ENCODE results near the gene ISOC1. TPM values are rescaled to one million over a fixed set of nuclear protein-coding genes. Genes with fewer than 3 reads are reported as not detected.

The ISOC1 gene
- total and polyA plus RNA-seq, 2 of the 13 experiments (the other 11 are each of a cell fraction or from before 2014, with no cell fraction given) = 25.7 to 51.3 TPM

DNA sequence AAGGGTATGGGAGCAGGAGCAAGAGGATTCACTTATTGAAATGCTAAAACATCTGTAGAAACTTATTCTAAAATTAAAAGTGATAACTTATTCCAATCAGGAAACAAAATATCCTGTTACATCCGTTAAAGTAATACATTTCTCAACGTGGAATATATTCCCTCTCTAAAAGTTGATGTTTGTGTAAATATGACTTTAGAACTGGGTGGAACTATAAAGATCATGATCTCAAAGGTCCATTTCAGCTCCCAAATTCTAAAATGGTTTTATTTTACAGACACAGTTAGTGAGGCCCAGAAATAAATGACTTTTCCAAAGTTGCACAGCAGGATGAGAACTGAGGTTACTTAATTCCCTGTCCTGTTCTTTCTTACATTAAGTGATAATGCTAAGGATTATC, 21.1 kb downstream of the ISOC1 start (continued):
- TF ChIP-seq, protein P1, sequence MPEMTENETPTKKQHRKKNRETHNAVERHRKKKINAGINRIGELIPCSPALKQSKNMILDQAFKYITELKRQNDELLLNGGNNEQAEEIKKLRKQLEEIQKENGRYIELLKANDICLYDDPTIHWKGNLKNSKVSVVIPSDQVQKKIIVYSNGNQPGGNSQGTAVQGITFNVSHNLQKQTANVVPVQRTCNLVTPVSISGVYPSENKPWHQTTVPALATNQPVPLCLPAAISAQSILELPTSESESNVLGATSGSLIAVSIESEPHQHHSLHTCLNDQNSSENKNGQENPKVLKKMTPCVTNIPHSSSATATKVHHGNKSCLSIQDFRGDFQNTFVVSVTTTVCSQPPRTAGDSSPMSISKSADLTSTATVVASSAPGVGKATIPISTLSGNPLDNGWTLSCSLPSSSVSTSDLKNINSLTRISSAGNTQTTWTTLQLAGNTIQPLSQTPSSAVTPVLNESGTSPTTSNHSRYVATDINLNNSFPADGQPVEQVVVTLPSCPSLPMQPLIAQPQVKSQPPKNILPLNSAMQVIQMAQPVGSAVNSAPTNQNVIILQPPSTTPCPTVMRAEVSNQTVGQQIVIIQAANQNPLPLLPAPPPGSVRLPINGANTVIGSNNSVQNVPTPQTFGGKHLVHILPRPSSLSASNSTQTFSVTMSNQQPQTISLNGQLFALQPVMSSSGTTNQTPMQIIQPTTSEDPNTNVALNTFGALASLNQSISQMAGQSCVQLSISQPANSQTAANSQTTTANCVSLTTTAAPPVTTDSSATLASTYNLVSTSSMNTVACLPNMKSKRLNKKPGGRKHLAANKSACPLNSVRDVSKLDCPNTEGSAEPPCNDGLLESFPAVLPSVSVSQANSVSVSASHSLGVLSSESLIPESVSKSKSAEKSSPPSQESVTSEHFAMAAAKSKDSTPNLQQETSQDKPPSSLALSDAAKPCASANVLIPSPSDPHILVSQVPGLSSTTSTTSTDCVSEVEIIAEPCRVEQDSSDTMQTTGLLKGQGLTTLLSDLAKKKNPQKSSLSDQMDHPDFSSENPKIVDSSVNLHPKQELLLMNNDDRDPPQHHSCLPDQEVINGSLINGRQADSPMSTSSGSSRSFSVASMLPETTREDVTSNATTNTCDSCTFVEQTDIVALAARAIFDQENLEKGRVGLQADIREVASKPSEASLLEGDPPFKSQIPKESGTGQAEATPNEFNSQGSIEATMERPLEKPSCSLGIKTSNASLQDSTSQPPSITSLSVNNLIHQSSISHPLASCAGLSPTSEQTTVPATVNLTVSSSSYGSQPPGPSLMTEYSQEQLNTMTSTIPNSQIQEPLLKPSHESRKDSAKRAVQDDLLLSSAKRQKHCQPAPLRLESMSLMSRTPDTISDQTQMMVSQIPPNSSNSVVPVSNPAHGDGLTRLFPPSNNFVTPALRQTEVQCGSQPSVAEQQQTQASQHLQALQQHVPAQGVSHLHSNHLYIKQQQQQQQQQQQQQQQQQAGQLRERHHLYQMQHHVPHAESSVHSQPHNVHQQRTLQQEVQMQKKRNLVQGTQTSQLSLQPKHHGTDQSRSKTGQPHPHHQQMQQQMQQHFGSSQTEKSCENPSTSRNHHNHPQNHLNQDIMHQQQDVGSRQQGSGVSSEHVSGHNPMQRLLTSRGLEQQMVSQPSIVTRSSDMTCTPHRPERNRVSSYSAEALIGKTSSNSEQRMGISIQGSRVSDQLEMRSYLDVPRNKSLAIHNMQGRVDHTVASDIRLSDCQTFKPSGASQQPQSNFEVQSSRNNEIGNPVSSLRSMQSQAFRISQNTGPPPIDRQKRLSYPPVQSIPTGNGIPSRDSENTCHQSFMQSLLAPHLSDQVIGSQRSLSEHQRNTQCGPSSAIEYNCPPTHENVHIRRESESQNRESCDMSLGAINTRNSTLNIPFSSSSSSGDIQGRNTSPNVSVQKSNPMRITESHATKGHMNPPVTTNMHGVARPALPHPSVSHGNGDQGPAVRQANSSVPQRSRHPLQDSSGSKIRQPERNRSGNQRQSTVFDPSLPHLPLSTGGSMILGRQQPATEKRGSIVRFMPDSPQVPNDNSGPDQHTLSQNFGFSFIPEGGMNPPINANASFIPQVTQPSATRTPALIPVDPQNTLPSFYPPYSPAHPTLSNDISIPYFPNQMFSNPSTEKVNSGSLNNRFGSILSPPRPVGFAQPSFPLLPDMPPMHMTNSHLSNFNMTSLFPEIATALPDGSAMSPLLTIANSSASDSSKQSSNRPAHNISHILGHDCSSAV (CRISPR knock-in tag; IDR thresholded peaks at IDR 0.05; ENCODE audit: borderline replicate concordance) = no peak
- TF ChIP-seq MTA1 (CRISPR knock-in tag; IDR thresholded peaks at IDR 0.05; ENCODE audit: borderline replicate concordance) = no peak
- no peak for TF ChIP-seq ZNF235 (CRISPR knock-in tag; IDR thresholded peaks at IDR 0.05; ENCODE audit: borderline replicate concordance)
- TF ChIP-seq, protein P2, sequence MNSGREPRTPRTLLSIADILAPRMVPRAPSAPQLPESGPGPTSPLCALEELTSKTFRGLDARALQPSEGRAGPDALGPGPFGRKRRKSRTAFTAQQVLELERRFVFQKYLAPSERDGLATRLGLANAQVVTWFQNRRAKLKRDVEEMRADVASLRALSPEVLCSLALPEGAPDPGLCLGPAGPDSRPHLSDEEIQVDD (CRISPR knock-in tag; IDR thresholded peaks at IDR 0.05; ENCODE audit: borderline replicate concordance) = no peak
- TF ChIP-seq, protein P3, sequence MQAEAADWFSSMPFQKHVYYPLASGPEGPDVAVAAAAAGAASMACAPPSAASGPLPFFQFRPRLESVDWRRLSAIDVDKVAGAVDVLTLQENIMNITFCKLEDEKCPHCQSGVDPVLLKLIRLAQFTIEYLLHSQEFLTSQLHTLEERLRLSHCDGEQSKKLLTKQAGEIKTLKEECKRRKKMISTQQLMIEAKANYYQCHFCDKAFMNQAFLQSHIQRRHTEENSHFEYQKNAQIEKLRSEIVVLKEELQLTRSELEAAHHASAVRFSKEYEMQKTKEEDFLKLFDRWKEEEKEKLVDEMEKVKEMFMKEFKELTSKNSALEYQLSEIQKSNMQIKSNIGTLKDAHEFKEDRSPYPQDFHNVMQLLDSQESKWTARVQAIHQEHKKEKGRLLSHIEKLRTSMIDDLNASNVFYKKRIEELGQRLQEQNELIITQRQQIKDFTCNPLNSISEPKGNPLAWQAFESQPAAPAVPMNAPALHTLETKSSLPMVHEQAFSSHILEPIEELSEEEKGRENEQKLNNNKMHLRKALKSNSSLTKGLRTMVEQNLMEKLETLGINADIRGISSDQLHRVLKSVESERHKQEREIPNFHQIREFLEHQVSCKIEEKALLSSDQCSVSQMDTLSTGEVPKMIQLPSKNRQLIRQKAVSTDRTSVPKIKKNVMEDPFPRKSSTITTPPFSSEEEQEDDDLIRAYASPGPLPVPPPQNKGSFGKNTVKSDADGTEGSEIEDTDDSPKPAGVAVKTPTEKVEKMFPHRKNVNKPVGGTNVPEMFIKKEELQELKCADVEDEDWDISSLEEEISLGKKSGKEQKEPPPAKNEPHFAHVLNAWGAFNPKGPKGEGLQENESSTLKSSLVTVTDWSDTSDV (CRISPR knock-in tag; IDR thresholded peaks at IDR 0.05) = no peak
- no peak for TF ChIP-seq NCOA2 (CRISPR knock-in tag; IDR thresholded peaks at IDR 0.05)
- TF ChIP-seq, protein P4, sequence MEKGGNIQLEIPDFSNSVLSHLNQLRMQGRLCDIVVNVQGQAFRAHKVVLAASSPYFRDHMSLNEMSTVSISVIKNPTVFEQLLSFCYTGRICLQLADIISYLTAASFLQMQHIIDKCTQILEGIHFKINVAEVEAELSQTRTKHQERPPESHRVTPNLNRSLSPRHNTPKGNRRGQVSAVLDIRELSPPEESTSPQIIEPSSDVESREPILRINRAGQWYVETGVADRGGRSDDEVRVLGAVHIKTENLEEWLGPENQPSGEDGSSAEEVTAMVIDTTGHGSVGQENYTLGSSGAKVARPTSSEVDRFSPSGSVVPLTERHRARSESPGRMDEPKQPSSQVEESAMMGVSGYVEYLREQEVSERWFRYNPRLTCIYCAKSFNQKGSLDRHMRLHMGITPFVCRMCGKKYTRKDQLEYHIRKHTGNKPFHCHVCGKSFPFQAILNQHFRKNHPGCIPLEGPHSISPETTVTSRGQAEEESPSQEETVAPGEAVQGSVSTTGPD (CRISPR knock-in tag; IDR thresholded peaks at IDR 0.05) = no peak
- TF ChIP-seq, protein P5, sequence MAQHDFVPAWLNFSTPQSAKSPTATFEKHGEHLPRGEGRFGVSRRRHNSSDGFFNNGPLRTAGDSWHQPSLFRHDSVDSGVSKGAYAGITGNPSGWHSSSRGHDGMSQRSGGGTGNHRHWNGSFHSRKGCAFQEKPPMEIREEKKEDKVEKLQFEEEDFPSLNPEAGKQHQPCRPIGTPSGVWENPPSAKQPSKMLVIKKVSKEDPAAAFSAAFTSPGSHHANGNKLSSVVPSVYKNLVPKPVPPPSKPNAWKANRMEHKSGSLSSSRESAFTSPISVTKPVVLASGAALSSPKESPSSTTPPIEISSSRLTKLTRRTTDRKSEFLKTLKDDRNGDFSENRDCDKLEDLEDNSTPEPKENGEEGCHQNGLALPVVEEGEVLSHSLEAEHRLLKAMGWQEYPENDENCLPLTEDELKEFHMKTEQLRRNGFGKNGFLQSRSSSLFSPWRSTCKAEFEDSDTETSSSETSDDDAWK (CRISPR knock-in tag; IDR thresholded peaks at IDR 0.05) = no peak
- no peak for TF ChIP-seq SIN3A (IDR thresholded peaks at IDR 0.05; ENCODE audit: borderline replicate concordance, low read depth, low read length)
- TF ChIP-seq ZC3H4 (CRISPR knock-in tag; IDR thresholded peaks at IDR 0.05; ENCODE audit: borderline replicate concordance) = no peak
- TF ChIP-seq, protein P6, sequence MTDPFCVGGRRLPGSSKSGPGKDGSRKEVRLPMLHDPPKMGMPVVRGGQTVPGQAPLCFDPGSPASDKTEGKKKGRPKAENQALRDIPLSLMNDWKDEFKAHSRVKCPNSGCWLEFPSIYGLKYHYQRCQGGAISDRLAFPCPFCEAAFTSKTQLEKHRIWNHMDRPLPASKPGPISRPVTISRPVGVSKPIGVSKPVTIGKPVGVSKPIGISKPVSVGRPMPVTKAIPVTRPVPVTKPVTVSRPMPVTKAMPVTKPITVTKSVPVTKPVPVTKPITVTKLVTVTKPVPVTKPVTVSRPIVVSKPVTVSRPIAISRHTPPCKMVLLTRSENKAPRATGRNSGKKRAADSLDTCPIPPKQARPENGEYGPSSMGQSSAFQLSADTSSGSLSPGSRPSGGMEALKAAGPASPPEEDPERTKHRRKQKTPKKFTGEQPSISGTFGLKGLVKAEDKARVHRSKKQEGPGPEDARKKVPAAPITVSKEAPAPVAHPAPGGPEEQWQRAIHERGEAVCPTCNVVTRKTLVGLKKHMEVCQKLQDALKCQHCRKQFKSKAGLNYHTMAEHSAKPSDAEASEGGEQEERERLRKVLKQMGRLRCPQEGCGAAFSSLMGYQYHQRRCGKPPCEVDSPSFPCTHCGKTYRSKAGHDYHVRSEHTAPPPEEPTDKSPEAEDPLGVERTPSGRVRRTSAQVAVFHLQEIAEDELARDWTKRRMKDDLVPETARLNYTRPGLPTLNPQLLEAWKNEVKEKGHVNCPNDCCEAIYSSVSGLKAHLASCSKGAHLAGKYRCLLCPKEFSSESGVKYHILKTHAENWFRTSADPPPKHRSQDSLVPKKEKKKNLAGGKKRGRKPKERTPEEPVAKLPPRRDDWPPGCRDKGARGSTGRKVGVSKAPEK (CRISPR knock-in tag; IDR thresholded peaks at IDR 0.05; ENCODE audit: borderline replicate concordance) = no peak
